ENCODE data around the gene CENPV. TPM values are rescaled to one million over a fixed set of nuclear protein-coding genes. Genes with fewer than 3 reads are reported as not detected.
"Not testable (repeated sequence)": the region's sequence is repeated elsewhere in the genome, so short reads cannot be mapped to it uniquely, and the experiment has no call there.

CENPV gene
- total and polyA plus RNA-seq, 8 donors, result 24.5 to 324 (median 38.1) TPM

DNA sequence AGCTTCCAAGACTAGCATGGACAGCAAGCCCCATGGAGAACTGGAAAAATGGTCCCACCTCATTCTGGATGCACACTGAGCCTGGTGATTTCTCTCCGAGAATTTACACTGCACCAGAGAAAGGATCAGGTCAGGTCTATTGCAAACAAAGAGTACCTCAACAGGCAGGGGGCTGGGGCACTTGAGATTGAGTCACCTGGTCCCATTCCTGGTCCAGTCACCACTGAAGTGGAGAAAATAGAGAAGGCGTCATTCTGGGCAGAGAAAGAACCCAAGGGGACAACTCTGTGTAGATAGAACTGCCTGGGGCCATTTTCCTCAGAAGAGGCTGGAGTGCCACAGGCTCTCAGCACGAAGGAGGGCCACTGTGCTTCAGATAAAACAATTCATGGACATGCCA lies 38.4 kb downstream of the CENPV start:
- TF ChIP-seq, protein P1, sequence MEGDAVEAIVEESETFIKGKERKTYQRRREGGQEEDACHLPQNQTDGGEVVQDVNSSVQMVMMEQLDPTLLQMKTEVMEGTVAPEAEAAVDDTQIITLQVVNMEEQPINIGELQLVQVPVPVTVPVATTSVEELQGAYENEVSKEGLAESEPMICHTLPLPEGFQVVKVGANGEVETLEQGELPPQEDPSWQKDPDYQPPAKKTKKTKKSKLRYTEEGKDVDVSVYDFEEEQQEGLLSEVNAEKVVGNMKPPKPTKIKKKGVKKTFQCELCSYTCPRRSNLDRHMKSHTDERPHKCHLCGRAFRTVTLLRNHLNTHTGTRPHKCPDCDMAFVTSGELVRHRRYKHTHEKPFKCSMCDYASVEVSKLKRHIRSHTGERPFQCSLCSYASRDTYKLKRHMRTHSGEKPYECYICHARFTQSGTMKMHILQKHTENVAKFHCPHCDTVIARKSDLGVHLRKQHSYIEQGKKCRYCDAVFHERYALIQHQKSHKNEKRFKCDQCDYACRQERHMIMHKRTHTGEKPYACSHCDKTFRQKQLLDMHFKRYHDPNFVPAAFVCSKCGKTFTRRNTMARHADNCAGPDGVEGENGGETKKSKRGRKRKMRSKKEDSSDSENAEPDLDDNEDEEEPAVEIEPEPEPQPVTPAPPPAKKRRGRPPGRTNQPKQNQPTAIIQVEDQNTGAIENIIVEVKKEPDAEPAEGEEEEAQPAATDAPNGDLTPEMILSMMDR (IDR thresholded peaks at IDR 0.05), result no peak
- TF ChIP-seq POLR2A (IDR thresholded peaks at IDR 0.05), result no peak
- Histone ChIP-seq H3K27ac (no peak overlapping the region), H3K9me3 (no peaks in the 10 kb centered on the region), H3K27me3 (no peaks in the 10 kb centered on the region), H3K36me3 (peaks cover 0 to 63% (median 41%) of the 10 kb centered on the region in 4 donors), H3K4me3 (no peak overlapping the region), H3K4me1 (peaks cover 0 to 12% (median 4%) of the 10 kb centered on the region in 4 donors)
- no peak for DNase-seq
- intact Hi-C loops (cut with DNase I; ENCODE audit: low total_unique reads), result no loop called here
- 92 to 98% (median 96%) methylated on average over 3 of the region's 3 CpGs for WGBS, 5 donors

DNA sequence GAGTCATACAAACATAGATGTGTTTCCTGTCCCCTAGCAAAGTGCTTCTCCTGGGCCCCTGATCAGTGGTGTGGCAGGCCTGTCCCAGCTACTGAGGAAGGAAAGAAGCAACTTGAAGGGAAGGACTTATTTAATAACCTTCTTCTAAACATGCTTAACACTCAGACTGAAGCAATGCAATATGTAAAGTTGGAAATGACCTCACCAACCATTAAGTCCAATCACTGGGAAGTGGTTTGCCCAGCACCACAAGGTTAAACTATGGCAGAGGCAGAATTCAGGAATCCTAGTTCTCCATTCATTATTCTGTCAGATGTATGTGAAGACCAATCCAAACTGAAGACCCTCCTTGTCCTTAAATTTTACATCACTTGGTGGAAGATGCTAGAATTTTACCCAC lies 39.1 kb downstream of the CENPV start:
- no peak overlapping the region for H3K4me3 ChIP-seq
- DNase-seq, result no peak
- H3K36me3 ChIP-seq, result peaks cover 0 to 63% (median 37%) of the 10 kb centered on the region in 4 donors
- no peaks in the 10 kb centered on the region for H3K9me3 ChIP-seq
- H3K27me3 ChIP-seq, result no peaks in the 10 kb centered on the region
- TF ChIP-seq POLR2A (IDR thresholded peaks at IDR 0.05), result no peak
- TF ChIP-seq POLR2AphosphoS5 (IDR thresholded peaks at IDR 0.05), result no peak
- TF ChIP-seq EP300 (IDR thresholded peaks at IDR 0.05), result no peak
- TF ChIP-seq, protein P1 (IDR thresholded peaks at IDR 0.05), result no peak
- no peak overlapping the region for H3K27ac ChIP-seq
- peaks cover 0 to 12% (median 4%) of the 10 kb centered on the region in 4 donors for H3K4me1 ChIP-seq
- intact Hi-C loops (cut with DNase I; ENCODE audit: low total_unique reads), result no loop called here

DNA sequence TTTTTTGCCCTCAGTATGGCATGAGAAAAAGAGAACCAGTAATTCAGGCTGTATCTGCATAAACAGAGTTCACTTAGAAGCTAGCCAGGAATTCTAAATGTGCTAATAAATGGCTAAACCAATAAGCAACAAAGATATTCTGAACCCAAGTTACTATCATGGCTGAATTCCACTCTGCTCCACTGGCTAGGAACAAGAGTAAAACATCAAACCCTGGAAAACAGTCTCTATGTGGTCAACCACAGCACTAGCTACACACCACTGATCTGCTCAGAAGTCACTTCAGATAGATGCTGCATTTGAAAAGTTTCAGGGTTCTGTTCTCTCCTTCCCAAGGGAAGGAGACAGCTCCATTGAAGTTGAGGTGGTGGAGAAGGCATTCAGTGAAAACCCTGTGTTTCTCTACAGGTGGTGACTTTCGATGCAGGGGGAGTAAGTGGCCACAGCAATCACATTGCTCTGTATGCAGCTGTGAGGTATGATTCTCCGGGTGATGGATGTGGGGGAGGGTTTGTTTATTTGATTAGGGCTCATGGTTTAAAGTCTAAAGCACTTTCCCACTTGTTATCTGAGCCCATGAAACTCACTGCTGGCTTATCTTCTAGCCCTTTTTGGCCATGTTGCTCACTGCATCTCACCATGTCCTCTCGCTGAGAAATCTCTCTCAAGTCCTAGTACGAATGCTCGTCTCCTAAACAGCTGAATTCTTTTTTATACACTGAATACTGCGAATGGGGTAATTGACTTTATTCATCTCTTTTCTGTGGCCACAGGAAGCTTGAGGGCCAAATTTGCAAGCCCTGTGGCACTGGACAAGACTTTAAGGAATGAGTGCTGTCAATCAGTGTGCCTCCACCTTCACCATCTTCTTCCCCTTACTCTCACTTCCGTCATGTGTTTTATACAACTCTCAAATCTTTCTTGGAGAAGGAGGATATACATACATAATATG lies 39.9 kb downstream of the CENPV start:
- H3K27me3 ChIP-seq, result no peaks in the 10 kb centered on the region
- H3K9me3 ChIP-seq, result no peaks in the 10 kb centered on the region
- H3K27ac ChIP-seq, result no peak overlapping the region
- no peak overlapping the region for H3K4me3 ChIP-seq
- peaks cover 0 to 58% (median 31%) of the 10 kb centered on the region in 4 donors for H3K36me3 ChIP-seq
- TF ChIP-seq POLR2AphosphoS5 (IDR thresholded peaks at IDR 0.05) (no peak), POLR2A (IDR thresholded peaks at IDR 0.05) (no peak), EP300 (IDR thresholded peaks at IDR 0.05) (no peak)
- TF ChIP-seq, protein P1 (IDR thresholded peaks at IDR 0.05), result no peak
- intact Hi-C loops (cut with DNase I; ENCODE audit: low total_unique reads), result no loop called here
- peak in 1 of 2 donors; percentile 55 for DNase-seq
- H3K4me1 ChIP-seq, result peaks cover 0 to 12% (median 4%) of the 10 kb centered on the region in 4 donors
- WGBS, 5 donors, result 54 to 68% (median 60%) methylated on average over 7 of the region's 7 CpGs

DNA sequence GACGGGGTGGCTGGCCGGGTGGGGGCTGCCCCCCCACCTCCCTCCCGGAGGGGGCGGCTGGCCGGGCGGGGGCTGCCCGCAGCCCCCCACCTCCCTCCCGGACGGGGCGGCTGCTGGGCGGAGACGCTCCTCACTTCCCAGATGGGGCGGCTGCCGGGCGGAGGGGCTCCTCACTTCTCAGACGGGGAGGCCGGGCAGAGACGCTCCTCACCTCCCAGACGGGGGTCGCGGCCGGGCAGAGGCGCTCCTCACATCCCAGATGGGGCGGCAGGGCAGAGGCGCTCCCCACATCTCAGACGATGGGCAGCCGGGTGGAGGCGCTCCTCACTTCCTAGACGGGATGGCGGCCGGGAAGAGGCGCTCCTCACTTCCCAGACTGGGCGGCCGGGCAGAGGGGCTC lies 41.2 kb downstream of the CENPV start:
- intact Hi-C loops (cut with DNase I; ENCODE audit: low total_unique reads); H3K27me3 ChIP-seq; H3K9me3 ChIP-seq; H3K27ac ChIP-seq; H3K4me3 ChIP-seq; DNase-seq: not testable (repeated sequence)
- Histone ChIP-seq H3K4me1 (peaks cover 0 to 14% (median 4%) of the 10 kb centered on the region in 4 donors), H3K36me3 (peaks cover 0 to 44% (median 20%) of the 10 kb centered on the region in 4 donors)
- 96 to 100% (median 97%) methylated on average over 5 to 32 of the region's 34 CpGs for WGBS, 5 donors

DNA sequence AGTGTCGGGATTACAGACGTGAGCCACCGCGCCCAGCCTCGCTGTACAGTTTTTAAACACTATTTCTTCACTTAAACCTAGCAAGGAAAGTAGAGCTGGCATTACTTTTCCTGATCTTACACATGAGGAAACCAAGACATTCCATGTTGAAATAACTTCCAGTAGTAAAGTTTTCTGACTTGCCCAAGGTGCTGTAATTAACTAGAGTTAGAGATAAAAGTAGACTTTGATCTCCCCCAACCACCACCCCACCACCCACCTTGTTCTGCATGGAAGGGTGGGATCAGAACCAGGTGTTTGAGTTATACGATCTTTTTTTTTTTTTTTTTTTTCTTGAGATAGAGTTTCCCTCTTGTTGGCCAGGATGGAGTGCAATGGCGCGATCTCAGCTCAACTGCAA lies 47.1 kb downstream of the CENPV start:
- Histone ChIP-seq H3K27me3 (no peaks in the 10 kb centered on the region), H3K4me3 (no peak overlapping the region), H3K27ac (no peak overlapping the region), H3K4me1 (peaks cover 0 to 7% (median 0%) of the 10 kb centered on the region in 4 donors), H3K36me3 (peaks cover 0 to 42% (median 24%) of the 10 kb centered on the region in 4 donors), H3K9me3 (no peaks in the 10 kb centered on the region)
- WGBS, 5 donors, result 76 to 91% (median 86%) methylated on average over 8 of the region's 8 CpGs
- TF ChIP-seq, protein P1 (IDR thresholded peaks at IDR 0.05), result no peak
- TF ChIP-seq POLR2A (IDR thresholded peaks at IDR 0.05) (no peak), POLR2AphosphoS5 (IDR thresholded peaks at IDR 0.05) (no peak), EP300 (IDR thresholded peaks at IDR 0.05) (no peak)
- intact Hi-C loops (cut with DNase I; ENCODE audit: low total_unique reads), result no loop called here
- no peak for DNase-seq
